H4 (cell line): Measurements from ENCODE around the gene BTRC. TPM values are rescaled to one million over a fixed set of nuclear protein-coding genes. Genes with fewer than 3 reads are reported as not detected.

Source experiments
- DNase-seq: peaks from one replicate; pipeline ENCODE4 v3.0.0-alpha.2; 2015; ENCODE audit warnings: low spot score
- total RNA-seq: library from RNA; depleted of rRNA; stranded (reverse); fragments of >200 nt; shearing (Covaris generic); gene quantifications from 2 replicates; pipeline ENCODE4 v1.2.3, GENCODE V29; 2014

BTRC gene
- total RNA-seq, 1 experiment from 2014 or later, result 9.2 TPM

DNA sequence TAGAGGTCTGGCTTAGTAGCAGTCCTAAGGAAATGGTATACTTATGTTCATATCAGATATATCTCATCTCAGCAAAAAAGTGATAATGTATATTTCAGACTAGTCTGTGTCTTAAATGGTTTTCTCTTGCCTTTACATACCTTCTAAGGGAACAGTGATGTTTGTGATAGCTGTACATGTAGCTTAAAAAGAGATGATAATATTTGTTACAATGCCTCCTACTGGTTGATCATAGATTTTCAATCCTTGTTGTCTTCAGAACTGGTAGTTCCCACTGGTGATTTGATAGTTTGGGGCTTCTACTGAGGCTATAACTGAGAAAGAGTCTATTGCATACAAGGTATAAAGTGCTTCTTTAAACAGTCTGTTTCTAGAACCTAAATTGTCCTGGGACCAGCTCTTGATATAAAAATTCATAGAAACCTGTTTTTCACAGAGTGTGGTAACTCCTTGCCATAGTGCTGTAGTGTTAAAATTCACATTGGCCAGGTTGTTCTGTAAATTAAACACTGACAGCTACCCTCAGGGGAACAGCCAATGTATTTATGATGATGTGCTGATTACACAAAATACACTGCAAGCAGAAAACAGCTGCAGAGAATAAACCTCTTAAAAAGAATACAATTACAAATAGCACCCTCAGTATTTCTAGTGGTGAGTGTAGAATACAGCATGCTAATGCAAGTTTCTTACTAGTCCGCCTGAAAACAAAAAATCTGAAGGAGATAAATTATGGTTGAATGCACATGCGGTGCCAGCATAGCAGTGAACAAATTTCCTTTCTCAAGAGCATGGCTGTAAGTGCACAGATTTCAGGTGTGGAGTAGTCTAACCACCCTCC is 90.3 kb downstream of the BTRC start:
- no peak for DNase-seq

DNA sequence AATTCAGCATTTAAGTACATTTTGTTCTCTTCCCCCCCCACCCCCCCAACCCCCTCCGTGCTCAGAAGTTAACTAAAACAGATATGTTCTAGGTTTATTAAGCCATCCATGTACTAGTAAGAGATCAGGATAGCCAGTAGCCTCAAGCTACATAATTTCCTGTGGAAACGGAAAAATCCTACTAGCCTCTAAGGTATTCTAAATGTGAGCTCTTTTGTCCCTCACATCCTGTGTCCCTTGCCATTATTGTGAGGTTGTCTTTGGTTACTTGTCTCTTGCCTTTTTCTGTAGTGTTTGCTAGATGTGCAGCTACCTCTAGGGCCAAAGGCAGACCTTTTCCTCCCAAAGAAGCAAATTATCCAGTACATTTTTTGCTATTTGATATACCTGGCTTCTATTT is 92.1 kb downstream of the BTRC start:
- DNase-seq, result no peak

DNA sequence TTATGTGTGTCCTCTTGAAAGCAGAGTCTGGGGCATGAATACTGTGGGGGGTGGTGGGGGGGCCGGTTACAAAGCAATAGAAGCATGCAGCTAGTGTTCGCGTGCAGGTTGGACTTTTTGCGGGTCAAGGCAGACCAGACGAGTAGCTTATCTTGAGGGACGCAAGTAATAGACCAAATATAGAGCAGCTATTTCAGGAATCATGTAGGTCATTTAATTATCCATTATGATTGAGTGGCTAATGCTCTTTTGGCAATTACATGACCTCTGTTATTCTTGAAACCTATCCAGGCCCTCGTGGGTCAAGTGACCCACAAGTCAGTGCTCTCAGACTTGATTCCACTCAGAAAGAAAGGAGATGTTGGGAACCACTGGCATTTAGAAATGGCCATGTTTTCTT is 93.0 kb downstream of the BTRC start:
- no peak for DNase-seq

DNA sequence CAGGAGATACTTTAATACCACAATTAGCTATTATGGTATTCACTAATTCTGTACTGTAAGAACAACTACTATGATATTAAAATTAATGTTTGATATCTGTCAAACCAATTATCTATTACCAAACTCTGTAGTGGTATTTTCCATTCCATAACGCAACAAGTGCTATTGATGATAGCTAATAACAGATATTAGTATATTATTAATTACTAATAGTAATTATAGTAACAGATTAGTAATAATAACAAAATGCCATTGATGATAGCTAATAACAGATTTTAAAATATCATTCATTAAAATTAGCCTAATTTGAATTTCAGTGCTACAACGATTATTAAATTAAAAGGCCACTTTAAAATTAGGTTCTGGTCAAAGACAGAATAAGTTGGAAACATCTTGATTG is 93.5 kb downstream of the BTRC start:
- DNase-seq, result no peak

DNA sequence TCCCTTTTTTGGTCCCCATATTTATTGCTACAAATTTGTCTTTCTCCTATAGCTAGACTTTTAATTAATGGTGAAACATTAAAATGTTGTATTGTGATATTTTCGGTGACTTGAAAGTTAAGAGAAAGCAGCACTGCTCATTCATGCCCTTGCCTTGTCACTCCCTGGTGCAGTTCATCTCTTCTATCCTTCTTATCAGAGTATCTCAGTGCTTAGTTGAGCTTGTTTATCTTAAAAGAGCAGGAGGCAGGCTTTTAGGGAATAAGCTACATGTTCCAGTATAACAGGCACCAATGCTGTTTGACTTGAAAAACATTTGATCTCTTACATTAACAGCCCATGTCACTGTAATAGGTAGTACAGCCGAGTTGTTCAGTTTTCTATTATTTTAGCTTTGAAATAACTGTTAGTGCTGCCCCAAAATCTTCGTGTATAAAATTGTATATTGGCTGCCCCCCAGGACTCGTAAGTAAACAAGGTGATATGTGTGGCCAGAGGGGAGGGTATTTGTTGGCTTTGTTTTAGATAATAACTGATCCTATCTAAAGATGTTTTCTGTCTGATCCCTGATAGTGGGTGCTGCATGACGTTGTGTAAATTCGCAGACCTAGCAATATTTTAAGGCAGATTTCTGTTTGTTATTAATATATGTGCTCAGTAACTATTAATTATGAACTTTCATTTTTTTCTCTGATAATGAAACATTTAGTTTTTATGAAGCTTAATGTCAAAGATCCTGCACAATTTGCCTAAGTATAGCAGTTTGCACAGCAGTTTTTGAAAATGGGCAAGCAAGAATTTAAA is 96.5 kb downstream of the BTRC start:
- DNase-seq, result no peak

DNA sequence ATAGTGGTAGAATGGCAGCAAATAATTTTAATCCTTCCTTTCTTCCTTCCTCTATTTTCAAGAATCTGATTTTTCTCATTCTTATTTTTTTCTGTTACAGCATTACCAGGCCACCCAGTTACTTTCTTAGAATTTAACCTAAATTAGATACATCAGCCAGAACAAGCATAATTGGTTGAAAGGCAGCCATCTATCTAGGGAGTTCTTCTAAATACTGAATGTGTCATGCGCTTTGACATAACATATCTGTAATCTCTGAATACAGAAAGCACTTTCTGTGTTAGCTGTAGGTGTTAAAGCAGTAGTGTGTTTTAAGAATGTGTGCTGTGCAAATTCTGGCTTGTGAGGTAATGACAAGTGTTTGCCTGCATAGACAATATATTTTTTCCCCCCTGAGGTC is 97.3 kb downstream of the BTRC start:
- DNase-seq, result no peak

DNA sequence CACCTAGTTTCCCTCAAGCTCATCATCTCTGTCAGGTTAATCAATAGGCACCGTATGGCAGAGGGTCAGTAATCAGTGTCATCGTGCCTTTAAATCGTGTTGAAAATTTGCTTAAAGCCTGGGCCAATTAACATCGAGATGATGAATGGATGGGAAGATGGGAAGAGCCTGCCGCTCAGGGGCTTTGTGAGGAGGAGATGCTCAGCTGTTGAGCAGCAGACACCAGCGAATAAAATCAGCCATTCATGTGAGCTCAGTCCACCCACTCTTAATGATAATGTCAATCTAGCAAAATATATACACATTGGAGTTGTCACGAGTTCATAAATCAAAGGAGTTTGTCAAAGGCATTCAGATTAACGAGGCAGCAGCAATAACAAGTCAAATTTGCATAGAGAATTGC is 97.7 kb downstream of the BTRC start:
- DNase-seq, result no peak

DNA sequence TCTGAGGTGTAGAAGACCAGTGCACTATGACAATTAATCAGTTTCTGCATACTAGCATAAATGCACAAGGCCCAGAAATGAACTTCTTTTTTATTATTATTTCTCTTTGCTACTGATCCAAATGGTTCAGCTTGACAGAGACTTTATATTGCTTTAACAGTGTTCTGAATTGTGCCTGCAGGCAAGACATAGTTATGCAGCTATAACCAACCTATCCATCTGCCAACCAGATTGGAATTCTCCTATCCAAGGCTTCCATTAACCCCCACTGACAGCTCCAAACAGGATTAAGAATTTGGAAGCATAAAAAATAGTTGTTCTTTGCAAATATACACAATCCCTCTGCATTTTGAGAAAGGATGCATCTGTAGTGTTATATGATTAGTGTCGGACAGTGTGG is 98.2 kb downstream of the BTRC start:
- DNase-seq, result no peak

DNA sequence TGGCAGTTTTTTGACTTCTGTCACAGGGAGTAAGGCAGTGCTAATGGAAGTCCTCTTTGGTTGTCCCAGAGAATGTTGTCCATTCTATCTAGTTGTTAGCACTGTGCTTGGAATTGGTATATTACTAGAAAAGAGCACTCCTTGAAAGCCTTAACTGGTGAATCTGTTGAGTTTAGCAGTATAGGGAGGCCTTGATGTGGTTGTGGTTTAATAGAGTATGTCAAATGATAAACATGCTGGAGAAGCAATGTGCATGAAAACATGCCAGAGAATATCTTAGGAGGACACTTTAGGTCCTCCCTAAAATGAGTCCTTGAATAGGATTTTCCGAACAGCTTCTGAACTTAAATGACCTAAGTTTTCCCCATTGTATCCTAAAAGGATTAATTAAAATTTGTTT is 98.6 kb downstream of the BTRC start:
- DNase-seq, result no peak

DNA sequence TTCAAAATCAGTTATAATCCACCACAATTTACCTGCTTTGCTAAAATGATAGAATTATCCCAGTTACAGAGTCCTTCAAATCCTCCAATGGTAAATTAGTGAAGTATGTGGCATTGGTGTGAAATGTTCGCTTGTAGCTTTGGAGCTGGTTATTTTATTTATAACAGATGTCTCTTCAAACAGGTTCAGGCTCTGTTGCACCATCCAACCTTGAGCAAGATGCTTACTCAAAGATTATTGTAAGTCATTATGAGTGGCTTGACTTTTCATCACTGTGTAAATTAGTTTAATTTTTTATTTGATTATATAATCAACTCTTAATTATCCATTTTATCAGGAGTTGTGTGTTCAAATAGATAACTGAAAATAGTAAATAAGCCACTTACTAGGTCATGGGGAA is 99.4 kb downstream of the BTRC start:
- no peak for DNase-seq

DNA sequence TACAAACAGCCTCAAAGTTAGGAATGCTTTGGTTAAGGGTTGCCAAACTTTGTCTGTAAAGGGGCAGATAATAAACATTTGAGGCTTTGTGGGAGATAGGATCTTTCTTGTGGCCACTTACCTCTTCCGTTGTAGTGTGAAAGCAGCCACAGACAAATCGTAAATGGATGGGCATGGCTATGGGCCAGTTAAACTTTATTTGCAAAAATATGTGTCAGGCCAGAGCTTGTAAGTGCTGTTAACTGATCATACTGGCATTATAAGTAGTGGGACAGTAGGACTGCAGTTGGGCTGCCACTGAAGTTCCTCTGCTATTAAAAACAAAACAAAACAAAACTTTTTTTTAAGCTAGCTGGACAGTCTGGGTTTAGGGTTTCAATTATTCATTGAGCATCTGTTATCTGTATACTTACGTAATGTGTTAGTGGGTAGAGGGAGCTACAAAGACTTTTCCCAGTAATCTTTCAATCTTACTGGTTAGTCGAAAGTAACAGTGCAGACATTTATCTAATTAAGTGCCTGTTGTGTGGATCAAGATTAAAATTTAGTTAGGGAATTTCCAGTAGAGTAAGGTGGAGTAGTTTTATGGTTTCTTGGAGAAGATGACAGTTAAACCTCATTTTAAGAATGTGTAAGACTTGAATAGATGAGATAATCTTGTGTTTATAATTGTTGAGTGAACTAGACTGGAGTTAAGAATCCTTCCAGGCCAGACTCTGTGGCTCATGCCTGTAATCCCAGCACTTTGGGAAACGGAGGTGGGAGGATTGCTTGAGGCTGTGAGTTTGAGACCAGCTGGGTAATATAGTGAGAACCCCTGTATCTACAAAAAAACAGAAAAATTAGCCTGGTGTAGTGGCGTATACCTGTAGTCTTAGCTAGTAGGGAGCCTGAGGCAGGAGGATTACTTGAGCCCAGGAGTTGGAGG is 100.1 kb downstream of the BTRC start:
- DNase-seq, result peak; percentile 69

DNA sequence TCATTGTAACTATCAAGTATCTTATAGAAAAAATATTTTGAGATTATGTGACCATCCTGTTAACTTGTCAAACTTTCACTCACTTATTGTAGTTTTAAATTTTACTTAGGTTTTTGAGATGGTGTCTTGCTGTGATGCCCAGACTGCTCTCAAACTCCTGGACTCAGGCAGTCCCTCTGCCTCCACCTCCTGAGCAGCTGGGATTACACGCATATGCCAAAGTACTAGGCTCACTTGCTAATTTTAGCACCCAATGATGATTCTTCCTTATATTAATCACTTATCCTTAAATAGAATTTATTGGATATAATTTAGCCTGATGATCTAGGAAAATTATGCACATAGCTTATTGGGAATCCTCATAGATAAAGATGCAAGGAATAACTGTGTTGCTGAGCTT is 104.9 kb downstream of the BTRC start:
- DNase-seq, result no peak

DNA sequence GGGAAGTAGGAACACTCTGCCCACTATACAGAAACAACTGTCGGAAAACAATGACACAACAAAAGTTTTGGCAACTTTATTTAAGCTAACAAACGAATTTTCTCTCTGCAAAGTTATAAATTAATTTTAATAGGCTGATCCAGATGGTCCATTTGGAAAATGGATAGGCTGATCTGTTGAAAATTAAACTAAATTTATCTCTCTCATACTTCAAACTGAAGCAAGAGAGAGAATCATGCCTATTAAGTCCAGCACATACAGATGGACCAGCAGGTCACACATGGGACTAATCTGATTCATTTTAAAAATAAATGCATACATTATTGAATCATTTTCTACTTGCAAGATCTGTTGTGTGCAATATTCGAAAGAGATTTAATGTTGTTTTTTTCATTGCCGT is 110.1 kb downstream of the BTRC start:
- DNase-seq, result no peak

DNA sequence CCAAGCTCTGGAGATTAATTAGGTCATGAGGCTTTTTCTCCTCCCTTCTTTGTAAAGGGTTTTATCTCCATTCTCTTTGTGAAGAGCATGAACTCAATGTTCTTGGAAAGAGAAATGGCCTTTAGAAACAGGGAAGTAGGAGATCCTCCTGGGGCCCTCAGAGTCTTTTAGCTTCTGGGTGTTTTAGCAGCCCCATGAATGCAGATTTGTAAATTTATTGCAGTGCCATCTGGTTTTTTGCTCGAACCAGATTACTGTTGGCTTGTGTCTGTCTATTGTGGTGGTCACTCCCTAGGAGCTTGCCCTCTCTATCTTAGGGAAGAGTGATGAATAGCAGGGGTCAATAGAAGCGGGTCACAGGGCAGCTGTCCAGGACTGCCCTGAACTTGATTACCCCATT is 110.6 kb downstream of the BTRC start:
- DNase-seq, result no peak

DNA sequence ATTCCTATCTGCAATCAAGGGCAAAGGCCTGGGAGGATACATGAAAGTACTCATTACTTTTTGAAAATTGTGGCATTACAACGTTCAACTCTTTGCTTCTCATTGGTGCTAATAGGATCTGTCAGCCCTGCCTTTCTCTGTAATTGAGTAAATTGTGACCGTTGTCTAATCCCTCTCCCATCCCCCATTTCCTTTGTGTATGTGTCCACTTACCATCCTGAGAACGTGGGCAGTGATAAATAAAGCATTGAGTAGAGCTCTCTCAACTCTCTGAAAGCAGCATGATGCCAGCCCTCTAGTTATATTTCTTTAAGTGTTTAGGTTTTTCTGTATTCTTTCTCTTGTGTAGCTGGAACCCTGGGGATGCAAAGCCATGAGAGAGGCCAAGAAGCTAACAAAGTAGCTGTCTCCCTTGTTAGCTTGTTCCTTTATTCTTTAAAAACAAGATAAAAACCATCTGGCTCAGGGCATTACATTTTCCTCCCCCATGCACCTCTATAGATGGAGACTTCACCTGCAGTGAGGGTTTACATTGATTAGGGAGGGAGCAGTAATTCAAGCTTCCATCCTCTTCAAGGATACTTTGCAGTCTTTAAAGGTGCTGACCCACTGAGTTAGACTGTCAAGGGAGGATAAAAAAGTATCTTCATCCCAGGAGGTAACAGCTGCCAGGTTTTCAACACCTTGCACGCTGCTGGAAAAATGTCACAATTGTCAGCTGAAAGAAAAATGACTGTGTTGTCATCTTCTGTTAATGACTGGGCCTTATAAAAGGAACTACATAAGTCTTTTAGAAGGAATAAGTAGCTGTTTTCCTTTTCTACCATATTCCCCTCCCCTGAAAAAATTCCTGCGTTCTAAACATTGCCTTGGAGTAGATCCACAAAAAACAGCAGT is 112.3 kb downstream of the BTRC start:
- no peak for DNase-seq

DNA sequence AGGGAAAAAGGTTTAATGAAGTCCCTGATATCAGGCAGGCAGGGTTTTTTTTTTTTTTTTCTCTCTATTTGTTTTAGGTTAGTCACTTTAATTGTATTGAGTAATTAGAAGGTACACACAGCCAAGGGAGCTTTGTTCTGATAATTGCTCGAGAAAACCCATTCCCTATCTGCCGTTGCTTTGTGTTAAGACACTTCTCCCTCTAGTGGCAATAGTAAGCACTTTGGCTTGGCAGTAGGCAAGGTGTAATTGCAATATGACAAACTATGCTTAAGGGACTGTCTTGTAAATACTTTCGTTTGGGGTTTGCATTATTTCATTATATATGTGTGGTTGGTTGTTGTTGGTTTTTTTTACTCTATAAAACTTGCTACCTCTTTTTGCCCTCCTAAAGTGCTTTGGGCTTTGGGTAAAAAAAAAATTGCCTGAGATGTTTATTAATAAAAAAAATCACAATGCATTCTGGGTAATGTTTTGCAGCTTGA is 113.4 kb downstream of the BTRC start:
- DNase-seq, result peak; percentile 71

DNA sequence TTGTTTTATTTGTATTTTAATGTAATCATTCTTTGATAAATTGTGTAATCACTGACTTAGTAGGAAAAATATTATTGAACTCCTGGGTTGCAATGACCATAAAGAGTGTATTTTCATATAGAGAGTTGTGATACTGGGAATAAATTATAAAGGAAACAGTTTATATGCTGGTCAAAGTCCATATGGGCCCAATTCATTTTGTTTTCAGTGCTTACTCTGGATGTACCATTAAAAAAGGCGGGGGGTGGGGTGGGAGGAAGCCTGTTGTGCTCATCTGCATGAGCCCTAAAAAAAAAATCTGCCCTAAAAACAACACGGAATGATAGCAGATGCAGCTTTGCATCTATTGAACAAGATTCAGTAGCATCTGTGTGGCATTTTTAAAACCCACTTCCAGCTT is 114.2 kb downstream of the BTRC start:
- no peak for DNase-seq

DNA sequence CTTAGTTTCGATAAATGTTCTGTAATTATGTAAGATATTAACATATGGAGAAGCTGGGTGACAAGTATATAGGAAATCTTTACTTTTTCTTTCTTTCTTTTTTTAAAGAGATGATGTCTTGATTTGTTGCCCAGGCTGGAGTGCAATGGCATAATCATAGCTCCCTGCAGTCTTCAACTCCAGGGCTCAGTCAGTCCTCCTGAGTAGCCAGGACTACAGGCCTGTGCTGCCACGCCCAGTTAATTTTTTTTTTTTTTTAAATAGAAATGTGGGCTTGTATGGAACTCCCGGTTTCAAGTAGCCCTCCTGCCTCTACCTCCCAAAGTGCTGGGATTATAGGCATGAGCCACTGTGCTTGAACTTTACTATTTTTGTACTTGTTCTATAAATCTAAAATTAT is 122.4 kb downstream of the BTRC start:
- no peak for DNase-seq

DNA sequence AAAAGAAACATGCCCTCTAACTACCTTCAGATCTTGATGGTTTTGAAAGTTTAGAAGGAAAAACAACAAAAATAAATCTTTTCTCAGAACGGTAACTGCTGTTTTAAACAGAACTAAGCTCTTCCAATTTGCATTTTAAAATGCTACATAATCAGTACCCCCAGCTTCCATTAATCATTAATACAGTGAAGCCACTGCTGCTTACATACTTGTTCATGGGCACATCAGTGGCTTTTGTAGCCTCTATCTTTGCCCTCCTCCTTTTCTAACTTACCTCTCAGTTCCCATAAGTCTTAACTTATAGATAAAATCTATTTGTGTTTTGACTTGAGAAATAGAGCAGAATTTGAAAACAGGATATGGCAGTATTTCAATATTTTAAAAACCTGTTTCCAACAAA is 125.0 kb downstream of the BTRC start:
- no peak for DNase-seq

DNA sequence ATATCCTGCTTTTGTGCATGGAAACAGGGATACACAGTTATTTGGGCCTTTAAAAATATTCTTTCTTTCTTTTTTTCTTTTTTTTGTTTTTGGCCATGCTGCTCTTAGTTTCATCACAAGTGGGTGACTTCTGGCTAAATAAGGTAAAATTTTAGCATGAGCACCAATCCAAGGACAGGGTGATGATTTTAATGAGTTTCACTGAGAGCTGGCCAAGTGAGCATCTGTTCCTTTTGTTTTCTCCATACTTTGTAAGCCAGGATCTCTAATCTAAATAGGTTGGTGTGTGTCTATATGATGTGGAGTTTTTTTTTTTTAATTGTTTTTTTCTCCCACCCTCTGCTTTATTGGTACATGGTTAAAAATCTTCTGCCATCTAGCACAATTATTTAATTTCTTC is 127.3 kb downstream of the BTRC start:
- no peak for DNase-seq

DNA sequence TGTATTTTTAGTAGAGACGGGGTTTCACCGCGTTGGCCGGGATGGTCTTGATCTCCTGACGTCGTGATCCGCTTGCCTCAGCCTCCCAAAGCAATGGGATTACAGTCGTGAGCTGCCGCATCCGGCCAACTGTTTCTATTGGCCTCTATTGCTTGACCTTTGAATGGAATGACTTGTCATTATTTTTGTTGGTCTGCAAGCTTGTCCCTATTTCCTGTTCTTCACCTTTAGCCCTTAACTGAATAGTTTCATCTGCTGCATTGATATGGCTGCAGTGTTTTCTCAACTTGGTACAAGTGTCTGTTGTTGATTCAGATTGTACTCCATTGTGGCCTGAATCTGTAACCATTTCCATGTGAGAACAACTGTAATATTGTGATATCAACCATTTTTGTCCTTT is 128.6 kb downstream of the BTRC start:
- no peak for DNase-seq
